ENCODE results near the gene BIN1. TPM values are rescaled to one million over a fixed set of nuclear protein-coding genes. Genes with fewer than 3 reads are reported as not detected.
A peak's percentile ranks its signal among the peaks of the same experiment; 100 is the strongest.

Gene BIN1
- total RNA-seq, 1 donor from 2014 or later: 26.9 TPM

- H3K9me3 ChIP-seq (ENCODE audit: low read depth): no peaks in the 10 kb centered on the region
- Mint-ChIP-seq H3K4me3 (peak overlapping the region; percentile 87), H3K9me3 (no peaks in the 10 kb centered on the region), H3K36me3 (no peaks in the 10 kb centered on the region), H3K27me3 (ENCODE audit: insufficient read depth, low read depth) (peaks cover 14% of the 10 kb centered on the region), H3K4me1 (peaks cover 23% of the 10 kb centered on the region), H3K27ac (peak overlapping the region; percentile 83)
- H3K27ac ChIP-seq: no peak overlapping the region
- peak overlapping the region; percentile 93 for H3K4me2 ChIP-seq
- peak overlapping the region; percentile 61 for H3K4me3 ChIP-seq
- no peak for DNase-seq (ENCODE audit: low spot score)
- TF ChIP-seq CTCF (IDR thresholded peaks at IDR 0.05): peak; percentile 36
- no peak for TF ChIP-seq EZH2phosphoT487 (IDR thresholded peaks at IDR 0.05)
- TF ChIP-seq EZH2 (IDR thresholded peaks at IDR 0.05): no peak
- H3K36me3 ChIP-seq: no peaks in the 10 kb centered on the region
- H2AFZ ChIP-seq (replicated peaks): peak overlapping the region; percentile 61
- H3K79me2 ChIP-seq (ENCODE audit: low read depth): peaks cover 24% of the 10 kb centered on the region
- H3K27me3 ChIP-seq: peaks cover 7% of the 10 kb centered on the region
- H3F3A ChIP-seq (ENCODE audit: low read depth): peaks cover 20% of the 10 kb centered on the region
- H4K20me1 ChIP-seq (ENCODE audit: low read depth): no peaks in the 10 kb centered on the region
- H3K9ac ChIP-seq: no peak overlapping the region
- H3K4me1 ChIP-seq: peaks cover 20% of the 10 kb centered on the region
These were observed 657 bp upstream of the BIN1 start for GRCh38 chr2:127107622-127107999.

DNA sequence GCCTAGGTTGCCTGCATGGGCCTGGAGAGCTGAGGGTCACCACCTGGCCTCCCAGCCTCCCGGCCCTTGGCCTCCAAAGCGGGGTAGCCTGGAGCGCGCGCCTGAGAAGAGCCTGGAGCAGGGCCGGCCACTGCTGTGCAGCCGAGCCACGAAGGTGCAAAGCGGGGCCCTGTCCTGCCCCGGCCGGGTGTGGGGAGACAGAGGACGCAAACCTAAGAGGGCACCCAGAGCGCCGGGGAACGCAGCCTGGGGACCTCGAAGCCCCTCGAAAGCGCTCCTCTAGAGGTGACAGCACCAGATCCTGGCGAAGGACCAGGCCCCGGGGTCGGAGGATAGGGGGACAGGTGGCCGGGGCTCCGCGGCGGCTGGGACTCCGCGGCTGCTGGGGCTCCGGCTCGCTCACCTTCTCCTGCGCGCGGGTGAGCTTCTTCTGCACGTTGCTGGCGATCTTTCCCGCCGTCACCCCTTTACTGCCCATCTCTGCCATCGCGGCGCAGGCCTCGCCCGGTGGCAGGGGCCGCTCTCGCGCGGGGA is 430 bp downstream of the BIN1 start:
- Histone ChIP-seq H3K4me1 (peaks cover 20% of the 10 kb centered on the region), H3K27me3 (peaks cover 3% of the 10 kb centered on the region), H3K9ac (no peak overlapping the region), H3K9me3 (ENCODE audit: low read depth) (no peaks in the 10 kb centered on the region), H4K20me1 (ENCODE audit: low read depth) (no peaks in the 10 kb centered on the region), H3K36me3 (no peaks in the 10 kb centered on the region), H3K4me2 (peak overlapping the region; percentile 93), H2AFZ (replicated peaks) (peak overlapping the region; percentile 61), H3F3A (ENCODE audit: low read depth) (peaks cover 20% of the 10 kb centered on the region), H3K27ac (no peak overlapping the region), H3K79me2 (ENCODE audit: low read depth) (peaks cover 26% of the 10 kb centered on the region), H3K4me3 (peak overlapping the region; percentile 61)
- Mint-ChIP-seq H3K36me3 (no peaks in the 10 kb centered on the region), H3K27ac (no peak overlapping the region), H3K4me1 (peaks cover 25% of the 10 kb centered on the region), H3K9me3 (no peaks in the 10 kb centered on the region), H3K4me3 (peak overlapping the region; percentile 84), H3K27me3 (ENCODE audit: insufficient read depth, low read depth) (peaks cover 15% of the 10 kb centered on the region)
- no peak for TF ChIP-seq EZH2 (IDR thresholded peaks at IDR 0.05)
- no peak for TF ChIP-seq CTCF (IDR thresholded peaks at IDR 0.05)
- no peak for TF ChIP-seq EZH2phosphoT487 (IDR thresholded peaks at IDR 0.05)
- peak; percentile 47 for DNase-seq (ENCODE audit: low spot score)

DNA sequence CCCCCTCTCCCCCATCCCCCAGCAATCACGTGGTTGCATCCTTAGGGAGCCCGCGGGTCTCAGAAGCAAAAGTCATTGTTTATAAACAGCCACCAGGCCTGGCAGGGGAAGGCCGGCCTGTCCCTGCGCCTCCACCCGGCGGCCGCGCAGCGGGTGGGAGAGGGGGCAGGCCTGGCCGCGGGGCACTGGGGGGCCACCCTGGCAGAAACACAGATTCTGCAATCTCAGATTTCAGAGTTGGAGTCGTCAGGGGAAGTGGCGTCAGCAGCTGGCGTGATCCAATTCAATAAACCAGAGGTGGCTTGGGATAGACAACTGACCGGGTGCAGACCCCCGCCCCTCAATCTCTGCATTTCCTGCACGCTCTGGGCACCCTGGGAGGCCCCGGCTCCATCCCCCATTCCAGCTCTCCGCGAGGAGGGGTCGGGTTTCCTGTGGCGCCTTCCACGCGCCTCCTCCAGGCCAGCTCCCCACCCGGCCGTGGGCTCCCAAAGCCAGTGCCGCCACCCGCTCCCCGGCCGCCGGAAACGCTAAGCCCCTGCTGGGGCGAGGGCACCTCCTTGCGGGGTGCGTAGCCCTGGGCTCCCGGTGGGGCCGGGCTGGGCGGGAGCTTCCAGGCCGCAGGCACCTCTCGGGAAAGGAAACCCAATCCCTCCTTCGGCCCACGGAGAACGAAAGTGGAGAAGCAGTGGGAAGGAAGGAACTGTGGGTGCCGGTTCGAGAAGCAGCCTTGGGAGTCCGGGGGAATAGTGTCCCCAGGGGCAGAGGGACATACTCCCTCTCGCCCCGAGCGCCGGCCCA is 1.1 kb downstream of the BIN1 start:
- H2AFZ ChIP-seq (replicated peaks): peak overlapping the region; percentile 33
- no peaks in the 10 kb centered on the region for H3K36me3 ChIP-seq
- H3K4me1 ChIP-seq: peaks cover 20% of the 10 kb centered on the region
- H3K79me2 ChIP-seq (ENCODE audit: low read depth): peaks cover 33% of the 10 kb centered on the region
- H3K27me3 Mint-ChIP-seq (ENCODE audit: insufficient read depth, low read depth): peaks cover 15% of the 10 kb centered on the region
- H3K27ac ChIP-seq: no peak overlapping the region
- peaks cover 25% of the 10 kb centered on the region for H3K4me1 Mint-ChIP-seq
- no peaks in the 10 kb centered on the region for H4K20me1 ChIP-seq (ENCODE audit: low read depth)
- peak overlapping the region; percentile 84 for H3K4me3 Mint-ChIP-seq
- peaks cover 3% of the 10 kb centered on the region for H3K27me3 ChIP-seq
- no peaks in the 10 kb centered on the region for H3K36me3 Mint-ChIP-seq
- H3F3A ChIP-seq (ENCODE audit: low read depth): peaks cover 20% of the 10 kb centered on the region
- H3K4me2 ChIP-seq: peak overlapping the region; percentile 93
- no peak overlapping the region for H3K9ac ChIP-seq
- no peak for TF ChIP-seq EZH2 (IDR thresholded peaks at IDR 0.05)
- no peak for TF ChIP-seq CTCF (IDR thresholded peaks at IDR 0.05)
- TF ChIP-seq EZH2phosphoT487 (IDR thresholded peaks at IDR 0.05): no peak
- H3K4me3 ChIP-seq: peak overlapping the region; percentile 61
- H3K9me3 Mint-ChIP-seq: no peaks in the 10 kb centered on the region
- H3K9me3 ChIP-seq (ENCODE audit: low read depth): no peaks in the 10 kb centered on the region
- DNase-seq (ENCODE audit: low spot score): peak; percentile 73
- no peak overlapping the region for H3K27ac Mint-ChIP-seq

All from neural progenitor cell (in vitro differentiated cells).